GM23338 (cell line): Measurements from ENCODE around the gene AP1B1.

ENCODE experiments used
- CREB1 ChIP-seq: fragments of 250-450 bp; sonication (Bioruptor Pico); IDR thresholded peaks from 2 replicates; pipeline ENCODE4 v1.5.0; 2020; ENCODE audit warnings: low read depth, mild to moderate bottlenecking, moderate library complexity
- EZH2 ChIP-seq: fragments of 200-600 bp; sonication (generic); IDR thresholded peaks from one replicate; pipeline ENCODE4 v1.8.0; 2017; ENCODE audit warnings: antibody characterized with exemption, mild to moderate bottlenecking, low read depth; ENCODE audit not compliant: unreplicated experiment
- EZH2phosphoT487 ChIP-seq: fragments of 200-600 bp; sonication (generic); IDR thresholded peaks from one replicate; pipeline ENCODE4 v1.8.1; 2018; ENCODE audit warnings: antibody characterized with exemption; ENCODE audit not compliant: unreplicated experiment
- JUNB ChIP-seq: IDR thresholded peaks from one replicate; pipeline ENCODE4 v1.6.1; 2016; ENCODE audit warnings: antibody characterized with exemption; ENCODE audit not compliant: unreplicated experiment
- NANOG ChIP-seq: IDR thresholded peaks from 2 replicates; pipeline ENCODE4 v1.6.1; 2016; ENCODE audit warnings: antibody characterized with exemption, borderline replicate concordance
- POLR2AphosphoS5 ChIP-seq: IDR thresholded peaks from 2 replicates; pipeline ENCODE4 v1.6.1; 2016; ENCODE audit warnings: antibody characterized with exemption, low read depth
- STAT1 ChIP-seq: IDR thresholded peaks from one replicate; pipeline ENCODE4 v1.6.1; 2016; ENCODE audit warnings: antibody characterized with exemption; ENCODE audit not compliant: unreplicated experiment
- ZNF114 ChIP-seq: fragments of 250-450 bp; sonication (Bioruptor Pico); IDR thresholded peaks from 2 replicates; pipeline ENCODE4 v1.5.0; 2020; ENCODE audit warnings: mild to moderate bottlenecking, moderate library complexity
- ZNF331 ChIP-seq: fragments of 250-450 bp; sonication (Bioruptor Pico); IDR thresholded peaks from 2 replicates; pipeline ENCODE4 v1.5.0; 2020; ENCODE audit warnings: low read depth, mild to moderate bottlenecking, moderate library complexity
- ZNF462 ChIP-seq: fragments of 250-450 bp; sonication (Bioruptor Pico); IDR thresholded peaks from 2 replicates; pipeline ENCODE4 v1.5.0; 2020; ENCODE audit warnings: mild to moderate bottlenecking, moderate library complexity
- TF ChIP-seq, protein P1 (sequence below), 2 experiments: fragments of 200-600 bp in 1 of 2; sonication (generic) in 1 of 2; conservative IDR thresholded peaks; 2 replicates each; pipeline versions ENCODE4 v1.5.1 to v1.6.1; 2016 to 2017; ENCODE audit warnings: antibody characterized with exemption in 2 of 2, low read depth in 2 of 2, mild to moderate bottlenecking in 2 of 2, moderate library complexity in 1 of 2
- TF ChIP-seq, protein P2 (sequence below): IDR thresholded peaks from one replicate; pipeline ENCODE4 v1.6.1; 2018; ENCODE audit warnings: antibody characterized with exemption; ENCODE audit not compliant: unreplicated experiment
- TF ChIP-seq, protein P3 (sequence below): IDR thresholded peaks from 2 replicates; pipeline ENCODE4 v1.6.1; 2016; ENCODE audit warnings: antibody characterized with exemption

DNA sequence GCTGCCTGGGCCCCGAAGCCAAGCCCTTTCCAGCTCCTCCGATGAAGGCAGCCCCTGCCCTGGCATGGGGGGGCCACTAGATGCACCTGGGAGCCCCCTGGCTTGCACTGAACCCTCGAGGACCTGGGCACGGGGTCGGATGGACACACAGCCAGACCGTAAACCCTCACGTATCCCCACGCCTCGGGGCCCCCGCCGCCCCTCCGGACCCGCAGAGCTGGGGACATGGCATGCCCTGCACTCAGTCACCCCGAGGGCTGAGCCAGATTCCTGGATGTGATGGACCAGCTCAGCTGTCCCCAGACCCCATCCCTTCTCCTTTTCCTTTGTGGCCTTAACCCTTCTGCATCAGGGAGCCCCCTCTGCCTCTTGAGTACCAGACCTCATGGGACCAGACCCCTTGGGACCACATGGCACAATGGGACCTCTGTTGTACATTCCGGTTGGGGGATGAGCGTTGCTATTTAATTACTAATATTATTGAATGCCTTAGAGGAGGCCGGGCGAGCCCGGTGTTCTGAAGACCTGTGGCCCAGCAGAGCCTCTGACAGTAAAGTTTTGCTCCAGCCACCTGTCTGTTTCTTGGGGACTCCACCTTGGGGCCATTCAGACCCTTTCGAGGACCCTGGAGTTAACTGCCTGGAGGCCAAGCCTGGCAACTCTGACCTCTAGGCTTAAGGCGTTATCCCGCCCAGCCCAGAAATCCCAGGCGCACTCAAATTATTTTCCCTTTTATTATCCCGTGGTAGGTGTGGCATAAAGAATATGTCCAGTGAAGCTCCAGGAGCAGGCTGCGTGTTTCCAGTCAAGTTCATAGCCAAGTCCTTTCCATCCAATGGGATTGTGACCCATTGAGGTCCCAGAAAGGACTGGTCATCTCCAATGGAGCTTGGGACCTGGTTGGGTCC is 75.9 kb downstream of the AP1B1 start:
- TF ChIP-seq, protein P1, sequence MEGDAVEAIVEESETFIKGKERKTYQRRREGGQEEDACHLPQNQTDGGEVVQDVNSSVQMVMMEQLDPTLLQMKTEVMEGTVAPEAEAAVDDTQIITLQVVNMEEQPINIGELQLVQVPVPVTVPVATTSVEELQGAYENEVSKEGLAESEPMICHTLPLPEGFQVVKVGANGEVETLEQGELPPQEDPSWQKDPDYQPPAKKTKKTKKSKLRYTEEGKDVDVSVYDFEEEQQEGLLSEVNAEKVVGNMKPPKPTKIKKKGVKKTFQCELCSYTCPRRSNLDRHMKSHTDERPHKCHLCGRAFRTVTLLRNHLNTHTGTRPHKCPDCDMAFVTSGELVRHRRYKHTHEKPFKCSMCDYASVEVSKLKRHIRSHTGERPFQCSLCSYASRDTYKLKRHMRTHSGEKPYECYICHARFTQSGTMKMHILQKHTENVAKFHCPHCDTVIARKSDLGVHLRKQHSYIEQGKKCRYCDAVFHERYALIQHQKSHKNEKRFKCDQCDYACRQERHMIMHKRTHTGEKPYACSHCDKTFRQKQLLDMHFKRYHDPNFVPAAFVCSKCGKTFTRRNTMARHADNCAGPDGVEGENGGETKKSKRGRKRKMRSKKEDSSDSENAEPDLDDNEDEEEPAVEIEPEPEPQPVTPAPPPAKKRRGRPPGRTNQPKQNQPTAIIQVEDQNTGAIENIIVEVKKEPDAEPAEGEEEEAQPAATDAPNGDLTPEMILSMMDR (conservative IDR thresholded peaks at IDR 0.05; ENCODE audit: low read depth in 2 of 2): no peak
- TF ChIP-seq, protein P2, sequence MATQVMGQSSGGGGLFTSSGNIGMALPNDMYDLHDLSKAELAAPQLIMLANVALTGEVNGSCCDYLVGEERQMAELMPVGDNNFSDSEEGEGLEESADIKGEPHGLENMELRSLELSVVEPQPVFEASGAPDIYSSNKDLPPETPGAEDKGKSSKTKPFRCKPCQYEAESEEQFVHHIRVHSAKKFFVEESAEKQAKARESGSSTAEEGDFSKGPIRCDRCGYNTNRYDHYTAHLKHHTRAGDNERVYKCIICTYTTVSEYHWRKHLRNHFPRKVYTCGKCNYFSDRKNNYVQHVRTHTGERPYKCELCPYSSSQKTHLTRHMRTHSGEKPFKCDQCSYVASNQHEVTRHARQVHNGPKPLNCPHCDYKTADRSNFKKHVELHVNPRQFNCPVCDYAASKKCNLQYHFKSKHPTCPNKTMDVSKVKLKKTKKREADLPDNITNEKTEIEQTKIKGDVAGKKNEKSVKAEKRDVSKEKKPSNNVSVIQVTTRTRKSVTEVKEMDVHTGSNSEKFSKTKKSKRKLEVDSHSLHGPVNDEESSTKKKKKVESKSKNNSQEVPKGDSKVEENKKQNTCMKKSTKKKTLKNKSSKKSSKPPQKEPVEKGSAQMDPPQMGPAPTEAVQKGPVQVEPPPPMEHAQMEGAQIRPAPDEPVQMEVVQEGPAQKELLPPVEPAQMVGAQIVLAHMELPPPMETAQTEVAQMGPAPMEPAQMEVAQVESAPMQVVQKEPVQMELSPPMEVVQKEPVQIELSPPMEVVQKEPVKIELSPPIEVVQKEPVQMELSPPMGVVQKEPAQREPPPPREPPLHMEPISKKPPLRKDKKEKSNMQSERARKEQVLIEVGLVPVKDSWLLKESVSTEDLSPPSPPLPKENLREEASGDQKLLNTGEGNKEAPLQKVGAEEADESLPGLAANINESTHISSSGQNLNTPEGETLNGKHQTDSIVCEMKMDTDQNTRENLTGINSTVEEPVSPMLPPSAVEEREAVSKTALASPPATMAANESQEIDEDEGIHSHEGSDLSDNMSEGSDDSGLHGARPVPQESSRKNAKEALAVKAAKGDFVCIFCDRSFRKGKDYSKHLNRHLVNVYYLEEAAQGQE: no peak
- TF ChIP-seq POLR2AphosphoS5 (no peak), ZNF331 (CRISPR knock-in tag) (no peak), EZH2 (no peak), JUNB (no peak), EZH2phosphoT487 (no peak), NANOG (no peak), CREB1 (CRISPR knock-in tag) (no peak), STAT1 (no peak), ZNF114 (CRISPR knock-in tag) (no peak), ZNF462 (CRISPR knock-in tag) (no peak)
- TF ChIP-seq, protein P3, sequence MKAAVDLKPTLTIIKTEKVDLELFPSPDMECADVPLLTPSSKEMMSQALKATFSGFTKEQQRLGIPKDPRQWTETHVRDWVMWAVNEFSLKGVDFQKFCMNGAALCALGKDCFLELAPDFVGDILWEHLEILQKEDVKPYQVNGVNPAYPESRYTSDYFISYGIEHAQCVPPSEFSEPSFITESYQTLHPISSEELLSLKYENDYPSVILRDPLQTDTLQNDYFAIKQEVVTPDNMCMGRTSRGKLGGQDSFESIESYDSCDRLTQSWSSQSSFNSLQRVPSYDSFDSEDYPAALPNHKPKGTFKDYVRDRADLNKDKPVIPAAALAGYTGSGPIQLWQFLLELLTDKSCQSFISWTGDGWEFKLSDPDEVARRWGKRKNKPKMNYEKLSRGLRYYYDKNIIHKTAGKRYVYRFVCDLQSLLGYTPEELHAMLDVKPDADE: no peak
